Activated CD8-positive, alpha-beta memory T cell treated with anti-CD3 and anti-CD28 coated beads for 24 hours (primary cell): ENCODE measurements around the gene RNF123.

Experiments used
- DNase-seq: peaks from one replicate; pipeline ENCODE4 v3.0.0-alpha.2; 2020

The RNF123 gene

GRCh38 chr3:49705390-49705960 lies 16.1 kb downstream of the RNF123 start:
- DNase-seq, result no peak

- DNase-seq, result no peak
These were observed 17.2 kb downstream of the RNF123 start for GRCh38 chr3:49706456-49707112.

- no peak for DNase-seq
These were observed 17.7 kb downstream of the RNF123 start for GRCh38 chr3:49707113-49707480.

GRCh38 chr3:49709852-49710251 lies 20.5 kb downstream of the RNF123 start:
- no peak for DNase-seq

- no peak for DNase-seq
These were observed 22.1 kb downstream of the RNF123 start for GRCh38 chr3:49711489-49711888.

- no peak for DNase-seq
These were observed 22.8 kb downstream of the RNF123 start for GRCh38 chr3:49712166-49712565.

- DNase-seq, result no peak
These were observed 23.4 kb downstream of the RNF123 start for GRCh38 chr3:49712631-49713317.

GRCh38 chr3:49713336-49714105 lies 24.2 kb downstream of the RNF123 start:
- DNase-seq, result no peak

- DNase-seq, result no peak
These were observed 25.6 kb downstream of the RNF123 start for GRCh38 chr3:49714728-49715550.

GRCh38 chr3:49715611-49716121 lies 26.3 kb downstream of the RNF123 start:
- DNase-seq, result no peak

- DNase-seq, result no peak
These were observed 26.8 kb downstream of the RNF123 start for GRCh38 chr3:49716169-49716568.

- no peak for DNase-seq
These were observed 27.4 kb downstream of the RNF123 start for GRCh38 chr3:49716691-49717210.

- DNase-seq, result peak; percentile 56
These were observed 28.0 kb downstream of the RNF123 start for GRCh38 chr3:49717211-49717958.

GRCh38 chr3:49717959-49718857 lies 28.9 kb downstream of the RNF123 start:
- no peak for DNase-seq

- no peak for DNase-seq
These were observed 29.5 kb downstream of the RNF123 start for GRCh38 chr3:49718858-49719213.

GRCh38 chr3:49719214-49719884 lies 30.0 kb downstream of the RNF123 start, which contains the start of gene AMIGO3:
AMIGO3 (minus strand) TSS chr3:49719684; CDS start chr3:49719465, 219 bp downstream.
- DNase-seq, result peak; percentile 97

- no peak for DNase-seq
These were observed 31.7 kb downstream of the RNF123 start for GRCh38 chr3:49720855-49721595.

GRCh38 chr3:49721596-49721895 lies 32.2 kb downstream of the RNF123 start:
- no peak for DNase-seq
